Measurements from ENCODE around the gene KRR1. TPM values are rescaled to one million over a fixed set of nuclear protein-coding genes. Genes with fewer than 3 reads are reported as not detected.
"Not testable (repeated sequence)": the region's sequence is repeated elsewhere in the genome, so short reads cannot be mapped to it uniquely, and the experiment has no call there.

KRR1 gene
- total RNA-seq, 1 experiment from 2014 or later, result 63.8 TPM

DNA sequence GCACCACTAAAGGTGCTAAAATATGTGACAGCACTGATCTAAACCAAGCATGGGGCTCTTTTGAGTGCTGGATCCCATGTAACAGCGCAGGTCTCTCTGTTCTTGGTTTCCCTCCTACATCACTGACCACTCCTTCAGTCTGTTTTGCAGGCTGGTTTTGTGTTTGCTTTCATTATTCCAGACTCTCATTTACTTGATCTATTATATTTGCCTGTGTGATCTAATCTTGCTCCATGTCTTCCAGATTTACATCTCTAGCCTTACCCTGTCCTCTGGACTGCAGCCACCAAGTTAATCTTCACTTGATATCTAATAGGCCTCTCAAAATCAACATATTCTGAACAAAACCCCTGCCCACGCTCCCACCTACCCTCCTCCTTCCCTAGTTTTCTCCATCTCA, 22.2 kb downstream of the KRR1 start:
- Histone ChIP-seq H2AFZ (ENCODE audit: low read length) (no peak overlapping the region), H3K4me3 (ENCODE audit: low read length) (no peak overlapping the region), H3K9me2 (replicated peaks; ENCODE audit: insufficient read depth, low read length) (no peaks in the 10 kb centered on the region), H4K20me1 (ENCODE audit: insufficient read depth, low read depth, low read length) (no peaks in the 10 kb centered on the region), H3K79me2 (ENCODE audit: low read length) (peaks cover 61% of the 10 kb centered on the region), H3K27ac (ENCODE audit: low read length) (0 out of 2 replicates have a peak overlapping the region, but pooled peaks have one; percentile 4), H3K27me3 (ENCODE audit: low read length) (no peaks in the 10 kb centered on the region), H3K4me1 (ENCODE audit: low read length) (peaks cover 34% of the 10 kb centered on the region), H3K9ac (ENCODE audit: low read length) (no peak overlapping the region), H3K36me3 (ENCODE audit: insufficient read depth, low read length) (peaks cover 32% of the 10 kb centered on the region), H3K4me2 (ENCODE audit: low read depth, low read length, poor library complexity, severe bottlenecking) (no peak overlapping the region), H3K9me3 (ENCODE audit: low read length) (no peaks in the 10 kb centered on the region)
- no peak for DNase-seq

DNA sequence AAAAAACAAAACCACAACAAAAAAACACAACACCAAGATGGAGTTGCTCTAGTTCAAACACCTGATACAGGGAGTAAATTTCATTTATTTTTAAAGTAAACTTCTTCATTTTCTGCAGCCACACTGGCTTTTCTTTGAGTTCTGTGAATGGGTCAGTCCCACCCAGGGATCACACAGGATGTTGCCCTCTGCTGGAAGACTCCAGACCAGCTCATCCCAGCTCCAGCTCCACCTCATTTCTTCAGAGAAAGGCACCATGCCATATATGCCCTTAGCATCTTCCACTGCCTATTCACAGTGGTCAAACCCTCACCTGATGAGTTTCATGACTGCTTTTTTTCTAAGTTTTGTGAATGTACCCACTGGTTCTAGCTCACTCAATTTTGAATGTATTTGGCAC, 22.9 kb downstream of the KRR1 start:
- peak; percentile 75 for DNase-seq
- no peak overlapping the region for H3K27ac ChIP-seq (ENCODE audit: low read length)
- peaks cover 61% of the 10 kb centered on the region for H3K79me2 ChIP-seq (ENCODE audit: low read length)

DNA sequence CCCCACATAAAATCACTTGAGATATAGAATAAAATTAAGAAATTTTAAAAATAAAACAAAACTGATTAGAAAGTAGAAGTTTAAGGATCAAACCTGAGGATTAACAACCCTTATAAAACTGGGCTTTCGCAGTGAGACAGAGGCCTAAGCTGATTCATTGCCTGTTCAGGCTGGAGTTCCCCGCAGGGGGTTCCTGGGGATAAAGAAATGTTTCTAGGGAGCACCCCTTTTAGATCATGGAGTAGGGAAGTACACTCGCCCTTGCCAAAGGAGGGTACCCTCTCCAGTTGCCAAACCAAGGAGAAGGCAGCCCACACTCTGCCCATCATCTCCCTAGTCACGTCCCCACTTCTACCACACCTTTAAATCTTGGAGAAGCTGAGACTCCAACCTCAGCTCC, 24.1 kb downstream of the KRR1 start:
- H3K9ac ChIP-seq (ENCODE audit: low read length), result no peak overlapping the region
- no peak overlapping the region for H3K27ac ChIP-seq (ENCODE audit: low read length)
- no peak overlapping the region for H3K4me3 ChIP-seq (ENCODE audit: low read length)
- no peaks in the 10 kb centered on the region for H3K9me3 ChIP-seq (ENCODE audit: low read length)
- peaks cover 37% of the 10 kb centered on the region for H3K4me1 ChIP-seq (ENCODE audit: low read length)
- H3K36me3 ChIP-seq (ENCODE audit: insufficient read depth, low read length), result peaks cover 25% of the 10 kb centered on the region
- H3K9me2 ChIP-seq (replicated peaks; ENCODE audit: insufficient read depth, low read length), result no peaks in the 10 kb centered on the region
- no peak overlapping the region for H2AFZ ChIP-seq (ENCODE audit: low read length)
- no peak overlapping the region for H3K4me2 ChIP-seq (ENCODE audit: low read depth, low read length, poor library complexity, severe bottlenecking)
- no peaks in the 10 kb centered on the region for H4K20me1 ChIP-seq (ENCODE audit: insufficient read depth, low read depth, low read length)
- no peaks in the 10 kb centered on the region for H3K27me3 ChIP-seq (ENCODE audit: low read length)
- DNase-seq, result no peak
- H3K79me2 ChIP-seq (ENCODE audit: low read length), result peaks cover 63% of the 10 kb centered on the region

More for the DNA sequence above, 22.9 kb downstream of the KRR1 start:
- Histone ChIP-seq H3K9me2 (replicated peaks; ENCODE audit: insufficient read depth, low read length) (no peaks in the 10 kb centered on the region), H4K20me1 (ENCODE audit: insufficient read depth, low read depth, low read length) (no peaks in the 10 kb centered on the region), H3K9ac (ENCODE audit: low read length) (no peak overlapping the region), H2AFZ (ENCODE audit: low read length) (no peak overlapping the region), H3K4me2 (ENCODE audit: low read depth, low read length, poor library complexity, severe bottlenecking) (no peak overlapping the region), H3K4me1 (ENCODE audit: low read length) (peaks cover 34% of the 10 kb centered on the region), H3K27me3 (ENCODE audit: low read length) (no peaks in the 10 kb centered on the region), H3K4me3 (ENCODE audit: low read length) (no peak overlapping the region), H3K9me3 (ENCODE audit: low read length) (no peaks in the 10 kb centered on the region), H3K36me3 (ENCODE audit: insufficient read depth, low read length) (peaks cover 26% of the 10 kb centered on the region)

DNA sequence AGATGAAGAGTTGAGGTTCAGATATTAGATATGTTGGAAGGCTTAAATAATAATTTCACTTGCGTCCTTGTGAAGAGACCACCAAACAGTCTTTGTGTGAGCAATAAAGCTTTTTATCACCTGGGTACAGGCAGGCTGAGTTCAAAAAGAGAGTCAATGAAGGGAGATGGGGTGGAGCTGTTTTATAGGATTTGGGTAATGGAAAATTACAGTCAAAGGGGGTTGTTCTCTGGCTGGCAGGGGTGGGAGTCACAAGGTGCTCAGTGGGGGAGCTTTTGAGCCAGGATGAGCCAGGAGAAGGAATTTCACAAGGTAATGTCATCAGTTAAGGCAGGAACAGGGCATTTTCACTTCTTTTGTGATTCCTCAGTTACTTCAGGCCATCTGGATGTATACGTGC, 27.0 kb downstream of the KRR1 start:
- H3K36me3 ChIP-seq (ENCODE audit: insufficient read depth, low read length), result peaks cover 17% of the 10 kb centered on the region; the same call in 1 of the 2 replicates
- not testable (repeated sequence) for H3K9me2 ChIP-seq (replicated peaks; ENCODE audit: insufficient read depth, low read length); H4K20me1 ChIP-seq (ENCODE audit: insufficient read depth, low read depth, low read length); H3K27me3 ChIP-seq (ENCODE audit: low read length); H3K9me3 ChIP-seq (ENCODE audit: low read length); H2AFZ ChIP-seq (ENCODE audit: low read length); DNase-seq
- H3K79me2 ChIP-seq (ENCODE audit: low read length), result peaks cover 64% of the 10 kb centered on the region
- peaks cover 60% of the 10 kb centered on the region for H3K4me1 ChIP-seq (ENCODE audit: low read length)
- H3K4me3 ChIP-seq (ENCODE audit: low read length), result peak overlapping the region; percentile 7; the same call in 1 of the 2 replicates
- H3K4me2 ChIP-seq (ENCODE audit: low read depth, low read length, poor library complexity, severe bottlenecking), result peak overlapping the region; percentile 87
- H3K27ac ChIP-seq (ENCODE audit: low read length), result peak overlapping the region; percentile 21; the same call in 1 of the 2 replicates
- peak overlapping the region; percentile 20; the same call in 1 of the 2 replicates for H3K9ac ChIP-seq (ENCODE audit: low read length)

DNA sequence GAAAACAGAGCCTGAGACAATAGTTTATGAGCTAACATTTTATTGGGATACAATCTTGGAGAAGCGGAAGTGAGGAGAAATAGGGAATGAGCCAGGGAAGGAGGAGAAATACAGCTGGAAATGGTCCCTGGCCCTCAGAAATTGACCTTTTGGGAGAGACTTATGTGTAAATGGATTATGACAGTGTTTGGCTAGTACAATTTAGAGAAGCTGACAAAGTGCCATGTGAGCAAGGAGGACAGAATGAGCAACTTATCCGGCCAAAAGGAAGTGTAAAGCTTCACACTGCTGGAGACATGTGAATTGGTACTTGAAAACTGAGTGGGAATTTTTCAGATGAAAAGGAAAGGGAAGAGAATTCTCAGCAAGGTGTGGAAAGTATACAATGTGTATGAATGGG, 28.0 kb downstream of the KRR1 start:
- H3K4me2 ChIP-seq (ENCODE audit: low read depth, low read length, poor library complexity, severe bottlenecking), result peak overlapping the region; percentile 87
- H3K79me2 ChIP-seq (ENCODE audit: low read length), result peaks cover 56% of the 10 kb centered on the region
- no peaks in the 10 kb centered on the region for H3K9me2 ChIP-seq (replicated peaks; ENCODE audit: insufficient read depth, low read length)
- H3K9ac ChIP-seq (ENCODE audit: low read length), result peak overlapping the region; percentile 11; the same call in 1 of the 2 replicates
- no peak overlapping the region for H2AFZ ChIP-seq (ENCODE audit: low read length)
- H3K36me3 ChIP-seq (ENCODE audit: insufficient read depth, low read length), result peaks cover 17% of the 10 kb centered on the region; the same call in 1 of the 2 replicates
- DNase-seq, result no peak
- peak overlapping the region; percentile 7; the same call in 1 of the 2 replicates for H3K4me3 ChIP-seq (ENCODE audit: low read length)
- H3K27me3 ChIP-seq (ENCODE audit: low read length), result no peaks in the 10 kb centered on the region
- peaks cover 65% of the 10 kb centered on the region for H3K4me1 ChIP-seq (ENCODE audit: low read length)
- H3K9me3 ChIP-seq (ENCODE audit: low read length), result no peaks in the 10 kb centered on the region
- H3K27ac ChIP-seq (ENCODE audit: low read length), result peak overlapping the region; percentile 0; the same call in 1 of the 2 replicates
- H4K20me1 ChIP-seq (ENCODE audit: insufficient read depth, low read depth, low read length), result no peaks in the 10 kb centered on the region

DNA sequence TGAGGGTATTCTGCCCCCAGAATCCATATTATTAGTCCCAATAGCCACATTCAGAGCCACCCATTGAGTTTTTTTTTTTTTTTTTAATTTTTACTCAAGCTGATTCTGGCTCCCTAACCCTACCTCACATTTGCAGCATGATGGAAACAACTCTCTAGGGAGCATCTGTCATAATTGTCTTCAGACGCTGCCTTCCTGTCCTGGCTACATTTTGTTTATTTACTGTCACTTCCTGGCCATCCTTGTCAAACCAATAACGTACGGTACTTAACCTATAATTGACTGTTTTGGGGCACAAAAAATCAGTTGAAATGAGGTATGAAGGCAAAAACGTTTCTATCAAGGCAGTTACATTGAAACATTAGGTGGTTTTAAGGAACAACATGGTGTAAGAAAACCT, 28.8 kb downstream of the KRR1 start:
- DNase-seq, result peak; percentile 65
- H3K27ac ChIP-seq (ENCODE audit: low read length), result peak overlapping the region; percentile 93; the same call in 1 of the 2 replicates
- H3K4me2 ChIP-seq (ENCODE audit: low read depth, low read length, poor library complexity, severe bottlenecking), result peak overlapping the region; percentile 87
- H2AFZ ChIP-seq (ENCODE audit: low read length), result no peak overlapping the region
- peak overlapping the region; percentile 77 for H3K9ac ChIP-seq (ENCODE audit: low read length)
- no peaks in the 10 kb centered on the region for H4K20me1 ChIP-seq (ENCODE audit: insufficient read depth, low read depth, low read length)
- H3K9me3 ChIP-seq (ENCODE audit: low read length), result no peaks in the 10 kb centered on the region
- H3K4me3 ChIP-seq (ENCODE audit: low read length), result peak overlapping the region; percentile 73
- H3K36me3 ChIP-seq (ENCODE audit: insufficient read depth, low read length), result peaks cover 17% of the 10 kb centered on the region; the same call in 1 of the 2 replicates
- H3K27me3 ChIP-seq (ENCODE audit: low read length), result no peaks in the 10 kb centered on the region
- peaks cover 73% of the 10 kb centered on the region for H3K4me1 ChIP-seq (ENCODE audit: low read length)
- H3K9me2 ChIP-seq (replicated peaks; ENCODE audit: insufficient read depth, low read length), result no peaks in the 10 kb centered on the region
- H3K79me2 ChIP-seq (ENCODE audit: low read length), result peaks cover 56% of the 10 kb centered on the region

DNA sequence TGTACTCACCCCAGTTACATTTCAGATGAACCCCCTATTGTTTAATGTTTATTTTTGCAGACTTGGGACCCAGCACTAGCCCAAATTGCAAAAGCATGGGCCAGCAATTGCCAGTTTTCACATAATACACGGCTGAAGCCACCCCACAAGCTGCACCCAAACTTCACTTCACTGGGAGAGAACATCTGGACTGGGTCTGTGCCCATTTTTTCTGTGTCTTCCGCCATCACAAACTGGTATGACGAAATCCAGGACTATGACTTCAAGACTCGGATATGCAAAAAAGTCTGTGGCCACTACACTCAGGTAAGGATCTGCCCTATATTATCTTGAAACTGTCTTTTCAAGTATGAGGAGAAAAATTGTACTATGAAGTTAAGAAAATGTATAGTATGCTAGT, 29.6 kb downstream of the KRR1 start:
- Histone ChIP-seq H3K9me2 (replicated peaks; ENCODE audit: insufficient read depth, low read length) (no peaks in the 10 kb centered on the region), H3K4me2 (ENCODE audit: low read depth, low read length, poor library complexity, severe bottlenecking) (peak overlapping the region; percentile 87), H3K4me1 (ENCODE audit: low read length) (peaks cover 81% of the 10 kb centered on the region), H4K20me1 (ENCODE audit: insufficient read depth, low read depth, low read length) (no peaks in the 10 kb centered on the region), H3K79me2 (ENCODE audit: low read length) (peaks cover 48% of the 10 kb centered on the region), H3K27ac (ENCODE audit: low read length) (peak overlapping the region; percentile 93), H3K9ac (ENCODE audit: low read length) (peak overlapping the region; percentile 77), H3K9me3 (ENCODE audit: low read length) (no peaks in the 10 kb centered on the region), H3K36me3 (ENCODE audit: insufficient read depth, low read length) (peaks cover 14% of the 10 kb centered on the region; the same call in 1 of the 2 replicates), H2AFZ (ENCODE audit: low read length) (0 out of 2 replicates have a peak overlapping the region, but pooled peaks have one; percentile 68), H3K27me3 (ENCODE audit: low read length) (no peaks in the 10 kb centered on the region), H3K4me3 (ENCODE audit: low read length) (peak overlapping the region; percentile 73)
- peak; percentile 73 for DNase-seq

DNA sequence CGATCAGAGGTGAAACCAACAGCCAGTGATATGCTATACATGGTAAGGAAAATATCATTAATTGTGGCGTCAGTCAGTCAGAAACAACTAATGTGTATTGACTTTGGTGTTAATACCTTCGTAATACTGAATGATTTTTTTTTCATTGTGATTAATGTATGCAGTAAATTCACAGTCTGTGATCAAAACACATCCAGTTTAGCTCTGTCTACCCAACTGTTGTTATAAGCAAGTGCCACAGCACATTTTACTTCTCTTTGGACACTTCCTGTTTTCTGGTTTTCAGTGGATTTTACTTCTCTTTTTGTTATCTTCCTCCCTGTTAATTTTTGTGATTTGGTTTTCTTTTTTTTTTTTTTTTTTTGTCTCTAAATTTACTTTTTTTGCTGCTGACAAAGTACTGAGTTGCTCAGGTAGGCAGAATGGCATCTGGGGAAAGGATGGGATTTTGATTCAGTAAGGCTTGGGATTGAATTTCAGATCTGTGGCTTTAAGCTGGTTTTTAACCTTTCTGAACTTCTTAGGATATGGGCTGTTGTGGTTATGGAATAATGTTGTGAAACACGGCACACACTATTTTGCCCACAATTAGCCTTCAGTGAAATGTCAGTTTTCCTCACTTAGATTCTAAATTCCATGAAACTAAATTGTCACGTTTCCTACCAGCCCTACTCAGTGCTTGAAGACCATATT, 30.2 kb downstream of the KRR1 start:
- Histone ChIP-seq H3K4me2 (ENCODE audit: low read depth, low read length, poor library complexity, severe bottlenecking) (peak overlapping the region; percentile 87), H3K36me3 (ENCODE audit: insufficient read depth, low read length) (peaks cover 8% of the 10 kb centered on the region; the same call in 1 of the 2 replicates), H3K9me3 (ENCODE audit: low read length) (no peaks in the 10 kb centered on the region), H3K9me2 (replicated peaks; ENCODE audit: insufficient read depth, low read length) (no peaks in the 10 kb centered on the region), H3K4me3 (ENCODE audit: low read length) (peak overlapping the region; percentile 73), H3K9ac (ENCODE audit: low read length) (peak overlapping the region; percentile 77), H3K4me1 (ENCODE audit: low read length) (peaks cover 87% of the 10 kb centered on the region), H3K27ac (ENCODE audit: low read length) (peak overlapping the region; percentile 93), H3K79me2 (ENCODE audit: low read length) (peaks cover 42% of the 10 kb centered on the region), H4K20me1 (ENCODE audit: insufficient read depth, low read depth, low read length) (no peaks in the 10 kb centered on the region), H2AFZ (ENCODE audit: low read length) (peak overlapping the region; percentile 68), H3K27me3 (ENCODE audit: low read length) (no peaks in the 10 kb centered on the region)
- peak; percentile 76 for DNase-seq
